Measurements from ENCODE around the gene FOXR1.

The FOXR1 gene

GRCh38 chr11:118935376-118935775 is 36.2 kb upstream of the FOXR1 start:
- Histone ChIP-seq H3K9me2 (replicated peaks; ENCODE audit: control insufficient read depth, low read length) (no peaks in the 10 kb centered on the region), H3K36me3 (ENCODE audit: control insufficient read depth, low read length) (no peaks in the 10 kb centered on the region), H3K79me2 (ENCODE audit: control insufficient read depth, low read length) (no peaks in the 10 kb centered on the region), H3K4me2 (ENCODE audit: low read length) (peak overlapping the region; percentile 54), H3K27ac (ENCODE audit: low read depth, low read length) (peak overlapping the region; percentile 51), H3K9me3 (ENCODE audit: control insufficient read depth, insufficient read depth, low read length) (no peaks in the 10 kb centered on the region), H4K20me1 (ENCODE audit: control insufficient read depth, insufficient read depth, low read depth, low read length) (no peaks in the 10 kb centered on the region), H3K27me3 (ENCODE audit: control insufficient read depth, low read length) (no peaks in the 10 kb centered on the region), H3K4me1 (ENCODE audit: control insufficient read depth, low read length) (peaks cover 79% of the 10 kb centered on the region), H3F3A (ENCODE audit: control insufficient read depth, insufficient read depth) (peaks cover 9% of the 10 kb centered on the region; the same call in 1 of the 2 replicates), H3K4me3 (ENCODE audit: low read length) (peak overlapping the region; percentile 39)
- TF ChIP-seq EZH2phosphoT487 (IDR thresholded peaks at IDR 0.05; ENCODE audit: borderline replicate concordance, low read length) (no peak), CTCF (IDR thresholded peaks at IDR 0.05; ENCODE audit: low read depth, low read length, poor library complexity, severe bottlenecking) (no peak)

- Histone ChIP-seq H3K4me1 (ENCODE audit: control insufficient read depth, low read length) (peaks cover 60% of the 10 kb centered on the region), H3K79me2 (ENCODE audit: control insufficient read depth, low read length) (no peaks in the 10 kb centered on the region), H3K36me3 (ENCODE audit: control insufficient read depth, low read length) (no peaks in the 10 kb centered on the region), H3K9me3 (ENCODE audit: control insufficient read depth, insufficient read depth, low read length) (no peaks in the 10 kb centered on the region), H3K9me2 (replicated peaks; ENCODE audit: control insufficient read depth, low read length) (no peaks in the 10 kb centered on the region), H3K4me3 (ENCODE audit: low read length) (no peak overlapping the region), H3K27me3 (ENCODE audit: control insufficient read depth, low read length) (no peaks in the 10 kb centered on the region), H4K20me1 (ENCODE audit: control insufficient read depth, insufficient read depth, low read depth, low read length) (no peaks in the 10 kb centered on the region), H3K27ac (ENCODE audit: low read depth, low read length) (no peak overlapping the region), H3F3A (ENCODE audit: control insufficient read depth, insufficient read depth) (peaks cover 7% of the 10 kb centered on the region; the same call in 1 of the 2 replicates), H3K4me2 (ENCODE audit: low read length) (no peak overlapping the region)
- TF ChIP-seq EZH2phosphoT487 (IDR thresholded peaks at IDR 0.05; ENCODE audit: borderline replicate concordance, low read length), result no peak
- TF ChIP-seq CTCF (IDR thresholded peaks at IDR 0.05; ENCODE audit: low read depth, low read length, poor library complexity, severe bottlenecking), result no peak
Observed at GRCh38 chr11:118938491-118939403, 32.8 kb upstream of the FOXR1 start.

GRCh38 chr11:118939404-118939915 is 32.1 kb upstream of the FOXR1 start:
- H3K79me2 ChIP-seq (ENCODE audit: control insufficient read depth, low read length), result no peaks in the 10 kb centered on the region
- H3K36me3 ChIP-seq (ENCODE audit: control insufficient read depth, low read length), result no peaks in the 10 kb centered on the region
- peaks cover 7% of the 10 kb centered on the region; the same call in 1 of the 2 replicates for H3F3A ChIP-seq (ENCODE audit: control insufficient read depth, insufficient read depth)
- H3K4me1 ChIP-seq (ENCODE audit: control insufficient read depth, low read length), result peaks cover 54% of the 10 kb centered on the region
- no peak overlapping the region for H3K27ac ChIP-seq (ENCODE audit: low read depth, low read length)
- no peaks in the 10 kb centered on the region for H3K27me3 ChIP-seq (ENCODE audit: control insufficient read depth, low read length)
- H4K20me1 ChIP-seq (ENCODE audit: control insufficient read depth, insufficient read depth, low read depth, low read length), result no peaks in the 10 kb centered on the region
- H3K9me2 ChIP-seq (replicated peaks; ENCODE audit: control insufficient read depth, low read length), result no peaks in the 10 kb centered on the region
- H3K9me3 ChIP-seq (ENCODE audit: control insufficient read depth, insufficient read depth, low read length), result no peaks in the 10 kb centered on the region
- H3K4me2 ChIP-seq (ENCODE audit: low read length), result peak overlapping the region; percentile 59
- no peak for TF ChIP-seq EZH2phosphoT487 (IDR thresholded peaks at IDR 0.05; ENCODE audit: borderline replicate concordance, low read length)
- TF ChIP-seq CTCF (IDR thresholded peaks at IDR 0.05; ENCODE audit: low read depth, low read length, poor library complexity, severe bottlenecking), result no peak
- peak overlapping the region; percentile 24 for H3K4me3 ChIP-seq (ENCODE audit: low read length)
